ENCODE measurements around the gene NLRP7. TPM values are rescaled to one million over a fixed set of nuclear protein-coding genes. Genes with fewer than 3 reads are reported as not detected.
"Not testable (repeated sequence)": the region's sequence is repeated elsewhere in the genome, so short reads cannot be mapped to it uniquely, and the experiment has no call there.

NLRP7 gene
- total RNA-seq, 1 donor: not detected

DNA sequence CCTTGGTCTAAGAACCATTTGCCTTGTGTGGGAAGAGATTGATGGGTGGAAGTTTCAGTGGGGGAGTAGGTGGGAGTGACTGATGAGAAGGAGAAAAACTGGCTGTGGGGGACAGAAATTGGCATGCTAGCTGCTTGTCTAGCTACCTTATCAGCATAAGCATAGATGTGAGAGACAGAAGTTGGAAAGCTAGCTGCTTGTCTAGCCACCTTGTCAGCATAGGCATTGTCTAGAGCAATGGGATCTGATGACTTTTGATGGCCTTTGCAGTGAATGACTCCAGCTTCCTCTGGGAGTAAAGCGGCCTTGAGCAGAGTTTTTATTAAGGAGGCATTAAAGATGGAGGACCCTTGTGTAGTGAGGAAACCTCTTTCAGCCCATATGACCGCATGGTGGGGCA is 51.3 kb downstream of the NLRP7 start:
- H3K79me2 ChIP-seq (ENCODE audit: insufficient read depth, low read length): no peaks in the 10 kb centered on the region
- H3K36me3 ChIP-seq (ENCODE audit: insufficient read depth, low read length): no peaks in the 10 kb centered on the region
- no peak overlapping the region for H3K4me3 ChIP-seq (ENCODE audit: insufficient read depth, low read length)
- no peak overlapping the region for H2AFZ ChIP-seq (ENCODE audit: low read length)
- H3K27me3 ChIP-seq (ENCODE audit: insufficient read depth, low read length): no peaks in the 10 kb centered on the region
- H3K4me1 ChIP-seq (ENCODE audit: insufficient read depth, low read length): no peaks in the 10 kb centered on the region
- H4K20me1 ChIP-seq (ENCODE audit: insufficient read depth, low read length): no peaks in the 10 kb centered on the region
- H3K4me2 ChIP-seq (ENCODE audit: insufficient read depth, low read length): no peak overlapping the region
- TF ChIP-seq, protein P1, sequence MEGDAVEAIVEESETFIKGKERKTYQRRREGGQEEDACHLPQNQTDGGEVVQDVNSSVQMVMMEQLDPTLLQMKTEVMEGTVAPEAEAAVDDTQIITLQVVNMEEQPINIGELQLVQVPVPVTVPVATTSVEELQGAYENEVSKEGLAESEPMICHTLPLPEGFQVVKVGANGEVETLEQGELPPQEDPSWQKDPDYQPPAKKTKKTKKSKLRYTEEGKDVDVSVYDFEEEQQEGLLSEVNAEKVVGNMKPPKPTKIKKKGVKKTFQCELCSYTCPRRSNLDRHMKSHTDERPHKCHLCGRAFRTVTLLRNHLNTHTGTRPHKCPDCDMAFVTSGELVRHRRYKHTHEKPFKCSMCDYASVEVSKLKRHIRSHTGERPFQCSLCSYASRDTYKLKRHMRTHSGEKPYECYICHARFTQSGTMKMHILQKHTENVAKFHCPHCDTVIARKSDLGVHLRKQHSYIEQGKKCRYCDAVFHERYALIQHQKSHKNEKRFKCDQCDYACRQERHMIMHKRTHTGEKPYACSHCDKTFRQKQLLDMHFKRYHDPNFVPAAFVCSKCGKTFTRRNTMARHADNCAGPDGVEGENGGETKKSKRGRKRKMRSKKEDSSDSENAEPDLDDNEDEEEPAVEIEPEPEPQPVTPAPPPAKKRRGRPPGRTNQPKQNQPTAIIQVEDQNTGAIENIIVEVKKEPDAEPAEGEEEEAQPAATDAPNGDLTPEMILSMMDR (IDR thresholded peaks at IDR 0.05; ENCODE audit: extremely low read depth, low read depth, low read length): no peak
- no peaks in the 10 kb centered on the region for H3K9me3 ChIP-seq (ENCODE audit: low read depth, low read length)
- no peak for DNase-seq (ENCODE audit: insufficient read length, low spot score, missing footprints)
- H3K27ac ChIP-seq (ENCODE audit: low read depth, low read length): no peak overlapping the region

DNA sequence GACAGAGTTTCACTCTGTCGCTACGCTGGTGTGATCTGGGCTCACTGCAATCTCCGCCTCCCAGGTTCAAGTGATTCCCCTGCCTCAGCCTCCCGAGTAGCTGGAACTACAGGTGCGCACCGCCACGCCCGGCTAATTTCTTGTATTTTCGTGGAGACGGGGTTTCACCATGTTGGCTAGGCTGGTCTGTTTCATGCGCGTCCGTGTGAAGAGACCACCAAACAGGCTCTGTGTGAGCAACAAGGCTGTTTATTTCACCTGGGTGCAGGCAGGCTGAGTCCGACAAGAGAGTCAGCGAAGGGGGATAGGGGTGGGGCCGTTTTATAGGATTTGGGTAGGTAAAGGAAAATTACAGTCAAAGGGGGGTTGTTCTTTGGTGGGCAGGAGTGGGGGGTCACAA is 53.2 kb downstream of the NLRP7 start:
- DNase-seq (ENCODE audit: insufficient read length, low spot score, missing footprints); H3K27ac ChIP-seq (ENCODE audit: low read depth, low read length); H3K36me3 ChIP-seq (ENCODE audit: insufficient read depth, low read length); H3K4me2 ChIP-seq (ENCODE audit: insufficient read depth, low read length); H3K27me3 ChIP-seq (ENCODE audit: insufficient read depth, low read length); H4K20me1 ChIP-seq (ENCODE audit: insufficient read depth, low read length); H2AFZ ChIP-seq (ENCODE audit: low read length); H3K4me3 ChIP-seq (ENCODE audit: insufficient read depth, low read length); H3K4me1 ChIP-seq (ENCODE audit: insufficient read depth, low read length); H3K9me3 ChIP-seq (ENCODE audit: low read depth, low read length); H3K79me2 ChIP-seq (ENCODE audit: insufficient read depth, low read length): not testable (repeated sequence)

GRCh38 chr19:54893406-54893805 is 53.9 kb downstream of the NLRP7 start:
- no peaks in the 10 kb centered on the region for H3K79me2 ChIP-seq (ENCODE audit: insufficient read depth, low read length)
- H4K20me1 ChIP-seq (ENCODE audit: insufficient read depth, low read length): no peaks in the 10 kb centered on the region
- no peaks in the 10 kb centered on the region for H3K27me3 ChIP-seq (ENCODE audit: insufficient read depth, low read length)
- no peaks in the 10 kb centered on the region for H3K9me3 ChIP-seq (ENCODE audit: low read depth, low read length)
- H3K36me3 ChIP-seq (ENCODE audit: insufficient read depth, low read length): no peaks in the 10 kb centered on the region
- H3K27ac ChIP-seq (ENCODE audit: low read depth, low read length): no peak overlapping the region
- DNase-seq (ENCODE audit: insufficient read length, low spot score, missing footprints): no peak
- TF ChIP-seq, protein P1 (IDR thresholded peaks at IDR 0.05; ENCODE audit: extremely low read depth, low read depth, low read length): no peak
- no peak overlapping the region for H3K4me3 ChIP-seq (ENCODE audit: insufficient read depth, low read length)
- no peak overlapping the region for H3K4me2 ChIP-seq (ENCODE audit: insufficient read depth, low read length)
- H3K4me1 ChIP-seq (ENCODE audit: insufficient read depth, low read length): no peaks in the 10 kb centered on the region
- no peak overlapping the region for H2AFZ ChIP-seq (ENCODE audit: low read length)

DNA sequence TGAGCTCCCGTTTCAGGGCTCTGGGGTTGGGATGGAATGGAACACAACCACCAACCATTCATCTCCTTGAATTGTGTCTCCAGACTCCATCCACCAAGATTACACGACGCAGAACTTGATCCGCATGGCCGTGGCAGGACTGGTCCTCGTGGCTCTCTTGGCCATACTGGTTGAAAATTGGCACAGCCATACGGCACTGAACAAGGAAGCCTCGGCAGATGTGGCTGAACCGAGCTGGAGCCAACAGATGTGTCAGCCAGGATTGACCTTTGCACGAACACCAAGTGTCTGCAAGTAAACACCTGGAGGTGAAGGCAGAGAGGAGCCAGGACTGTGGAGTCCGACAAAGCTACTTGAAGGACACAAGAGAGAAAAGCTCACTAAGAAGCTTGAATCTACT is 57.8 kb downstream of the NLRP7 start:
- TF ChIP-seq, protein P1 (IDR thresholded peaks at IDR 0.05; ENCODE audit: extremely low read depth, low read depth, low read length): no peak
- H3K27me3 ChIP-seq (ENCODE audit: insufficient read depth, low read length): no peaks in the 10 kb centered on the region
- no peak overlapping the region for H3K27ac ChIP-seq (ENCODE audit: low read depth, low read length)
- no peaks in the 10 kb centered on the region for H3K36me3 ChIP-seq (ENCODE audit: insufficient read depth, low read length)
- no peaks in the 10 kb centered on the region for H4K20me1 ChIP-seq (ENCODE audit: insufficient read depth, low read length)
- H3K4me3 ChIP-seq (ENCODE audit: insufficient read depth, low read length): no peak overlapping the region
- H3K4me2 ChIP-seq (ENCODE audit: insufficient read depth, low read length): no peak overlapping the region
- DNase-seq (ENCODE audit: insufficient read length, low spot score, missing footprints): peak; percentile 17
- H2AFZ ChIP-seq (ENCODE audit: low read length): no peak overlapping the region
- no peaks in the 10 kb centered on the region for H3K4me1 ChIP-seq (ENCODE audit: insufficient read depth, low read length)
- no peaks in the 10 kb centered on the region for H3K9me3 ChIP-seq (ENCODE audit: low read depth, low read length)
- no peaks in the 10 kb centered on the region for H3K79me2 ChIP-seq (ENCODE audit: insufficient read depth, low read length)
